HG03135 (cell line): ENCODE measurements around the gene ULBP2.
"Not testable (repeated sequence)": the region's sequence is repeated elsewhere in the genome, so short reads cannot be mapped to it uniquely, and the experiment has no call there.

Experiments used
- ATAC-seq: cut with Tn5 transposase; IDR thresholded peaks from one replicate; pipeline ENCODE4 v1.9.1; 2021; ENCODE audit warnings: mild to moderate bottlenecking, moderate library complexity; ENCODE audit not compliant: unreplicated experiment

ULBP2 gene

GRCh38 chr6:149966319-149966718 is 24.5 kb downstream of the ULBP2 start:
- ATAC-seq = not testable (repeated sequence)

GRCh38 chr6:149967591-149967990 is 25.8 kb downstream of the ULBP2 start:
- no peak for ATAC-seq

DNA sequence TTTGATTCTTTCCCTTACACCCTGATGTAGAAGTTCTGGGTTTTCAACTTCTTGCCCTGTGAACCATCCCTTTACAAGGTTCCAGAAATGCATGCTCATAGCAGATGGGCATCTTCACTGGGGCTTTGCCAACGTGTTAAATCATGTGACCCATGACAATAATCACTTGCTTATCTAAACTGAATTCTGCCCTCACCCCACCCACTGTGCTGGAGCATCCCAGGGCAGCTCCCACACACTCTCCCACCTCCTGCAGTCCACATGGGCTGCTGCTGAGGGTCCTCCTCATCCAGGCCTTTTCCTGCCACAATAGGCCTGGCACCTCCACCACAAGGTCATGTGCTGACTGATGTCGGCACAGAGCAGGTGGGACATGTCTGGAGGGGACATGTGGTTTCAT is 26.2 kb downstream of the ULBP2 start:
- ATAC-seq = not testable (repeated sequence)

- not testable (repeated sequence) for ATAC-seq
These were observed 27.1 kb downstream of the ULBP2 start for GRCh38 chr6:149968909-149969308.

DNA sequence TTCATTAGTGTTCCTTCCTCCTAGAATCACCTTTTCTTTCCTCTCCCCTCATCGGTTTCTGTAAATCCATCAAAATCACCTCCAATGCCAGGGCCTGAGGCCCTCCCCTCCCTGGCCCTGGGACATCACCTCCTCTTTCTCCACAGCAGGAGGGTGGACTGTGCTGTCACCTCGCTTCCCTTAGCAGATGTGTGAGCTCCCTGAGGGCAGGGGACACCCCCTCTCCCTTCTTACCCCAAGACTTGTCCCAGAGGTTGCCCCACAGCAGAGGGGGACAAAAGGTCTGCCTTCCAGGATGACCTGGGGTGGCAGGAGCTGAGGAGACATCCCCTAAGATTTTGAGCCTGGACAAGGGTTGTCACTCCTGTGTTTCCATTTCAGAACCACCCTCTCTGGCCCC is 27.8 kb downstream of the ULBP2 start:
- no peak for ATAC-seq

DNA sequence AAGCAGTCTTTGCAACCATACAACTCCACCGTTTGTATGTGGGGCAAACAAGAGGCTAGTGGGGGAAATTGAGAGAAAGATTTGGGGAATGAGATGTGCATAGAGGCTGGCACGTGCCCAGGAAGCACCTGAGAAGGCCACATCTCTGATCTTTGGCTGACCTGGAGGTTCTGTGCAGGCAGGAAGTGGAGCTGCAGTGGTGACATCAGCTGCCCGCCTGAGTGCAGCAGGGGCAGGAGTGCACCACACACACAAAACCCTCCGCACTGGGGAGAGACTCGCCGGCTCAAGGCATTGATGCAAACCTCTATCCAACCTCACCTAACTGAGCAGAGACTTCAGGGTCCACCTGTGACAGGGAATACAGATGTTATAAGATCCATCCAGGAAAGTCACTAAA is 32.6 kb downstream of the ULBP2 start:
- ATAC-seq = not testable (repeated sequence)

- ATAC-seq = no peak
These were observed 33.0 kb downstream of the ULBP2 start for GRCh38 chr6:149974825-149975224.

DNA sequence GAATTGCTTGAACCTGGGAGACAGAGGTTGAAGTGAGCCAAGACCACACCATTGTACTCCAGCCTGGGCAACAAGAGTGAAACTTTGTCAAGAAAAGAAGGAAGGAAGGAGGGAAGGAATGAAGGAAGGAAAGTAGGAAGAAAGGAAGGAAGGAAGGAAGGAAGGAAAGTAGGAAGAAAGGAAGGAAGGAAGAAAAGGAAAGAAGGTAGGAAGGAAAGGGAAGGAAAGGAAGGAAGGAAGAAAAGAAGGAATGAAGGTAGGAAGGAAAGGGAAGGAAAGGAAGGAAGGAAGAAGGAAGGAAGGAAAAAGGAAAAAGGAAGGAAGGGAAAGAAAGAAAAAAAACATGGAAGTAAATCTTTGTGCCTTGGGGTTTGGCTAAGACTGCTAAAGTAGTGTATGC is 33.6 kb downstream of the ULBP2 start:
- ATAC-seq = no peak

DNA sequence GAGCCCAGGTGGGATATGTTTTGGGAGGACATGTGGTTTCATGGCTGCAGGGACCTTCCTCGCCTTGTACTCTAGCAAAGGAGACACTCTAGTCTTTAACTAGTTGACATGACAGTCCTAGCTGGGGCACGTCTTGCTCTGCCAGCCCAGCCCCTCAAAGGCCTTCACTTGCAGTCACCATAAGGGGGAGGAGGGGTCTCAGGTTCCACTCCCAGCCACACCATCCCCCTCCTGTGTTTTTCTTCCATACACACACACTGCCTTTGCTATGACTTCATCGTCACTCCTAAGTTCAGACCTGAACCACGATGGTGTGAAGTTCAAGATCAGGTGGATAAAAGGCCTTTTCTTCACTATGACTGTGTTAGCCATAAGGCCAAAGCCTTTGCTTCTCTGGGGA is 35.4 kb downstream of the ULBP2 start:
- no peak for ATAC-seq

DNA sequence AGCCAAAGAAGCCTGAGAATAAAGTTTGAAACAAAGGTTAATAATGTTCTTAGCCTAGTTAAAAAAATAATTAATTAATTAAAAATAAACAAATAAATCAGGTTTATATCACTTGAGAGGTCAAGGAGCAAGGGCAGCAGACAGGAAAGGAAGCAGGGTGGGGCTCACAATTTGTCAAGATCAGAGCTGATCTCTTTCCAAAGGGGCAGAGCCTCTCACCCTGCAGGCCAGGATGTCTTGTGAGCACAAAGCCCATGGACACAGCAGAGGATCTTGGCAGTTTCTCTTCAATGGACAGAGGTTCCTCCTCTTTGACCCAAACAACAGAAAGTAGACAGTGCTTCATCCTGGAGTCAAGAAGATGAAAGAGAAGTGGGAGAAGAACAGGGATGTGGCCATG is 36.8 kb downstream of the ULBP2 start:
- no peak for ATAC-seq

- ATAC-seq = no peak
These were observed 37.5 kb downstream of the ULBP2 start for GRCh38 chr6:149979293-149979692.

DNA sequence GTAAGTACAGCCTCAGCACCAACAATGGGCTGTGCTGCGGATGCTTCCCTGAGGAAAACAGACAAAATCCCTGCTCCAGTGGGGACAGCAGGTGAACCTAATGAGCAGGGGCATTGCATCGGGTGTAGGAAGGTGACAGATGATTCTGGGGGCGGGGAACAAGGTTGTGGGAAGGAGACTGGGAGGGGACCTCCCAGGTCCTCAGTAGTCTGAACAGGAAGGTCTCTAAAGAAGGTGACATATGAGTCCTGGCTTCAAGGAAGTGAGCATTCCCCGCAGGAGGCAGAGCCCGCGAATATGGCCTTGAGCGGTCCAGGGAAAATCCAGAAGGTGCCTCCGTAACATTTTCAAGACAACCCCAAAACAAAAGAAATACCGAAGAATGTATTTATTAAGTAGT is 41.3 kb downstream of the ULBP2 start:
- no peak for ATAC-seq

- ATAC-seq = no peak
These were observed 43.0 kb downstream of the ULBP2 start for GRCh38 chr6:149984773-149985172.

DNA sequence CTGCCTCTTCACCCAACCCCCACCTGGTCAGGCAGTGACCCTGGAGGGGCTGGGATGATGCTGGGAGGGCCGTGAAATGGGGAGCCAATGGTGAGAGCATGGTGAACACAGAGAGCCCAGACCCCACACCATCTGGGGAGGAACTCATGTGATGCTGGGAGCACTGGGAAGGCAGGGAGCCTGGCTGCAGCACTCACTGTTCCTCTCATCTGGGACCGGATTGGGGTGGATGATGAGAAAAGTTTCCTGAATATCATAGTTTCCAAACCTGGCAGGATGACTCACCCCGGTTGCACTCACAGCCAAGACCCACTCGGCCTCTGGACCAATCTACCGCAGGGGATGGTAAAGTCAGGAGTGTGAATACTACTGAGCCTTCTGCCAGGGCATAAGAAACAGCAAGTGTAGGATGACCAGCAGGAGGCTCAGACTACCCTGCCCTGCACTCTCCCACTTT is 43.7 kb downstream of the ULBP2 start:
- ATAC-seq = no peak

DNA sequence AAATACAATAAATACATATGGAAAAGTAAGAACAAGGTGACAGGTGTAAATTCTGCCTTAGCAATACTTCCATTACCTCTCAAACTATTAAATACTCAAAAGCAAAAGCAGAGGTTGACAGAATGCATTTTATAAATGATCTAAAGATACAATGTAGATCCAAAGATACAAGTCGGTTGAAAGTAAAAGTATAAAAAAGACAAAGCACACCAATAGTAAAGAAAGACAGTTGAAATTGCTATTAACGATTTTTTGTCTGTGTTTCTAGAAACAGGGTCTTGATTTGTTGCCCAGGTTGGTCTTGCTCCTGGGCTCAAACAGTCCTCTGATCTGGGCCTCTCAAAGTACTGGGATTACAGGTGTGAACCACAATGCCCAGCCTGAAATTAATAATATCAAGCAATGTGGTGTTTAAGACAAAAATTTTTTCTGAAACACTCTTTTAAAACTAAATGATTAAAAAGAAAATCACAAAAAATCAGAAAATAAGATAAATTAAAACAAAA is 45.8 kb downstream of the ULBP2 start:
- ATAC-seq = no peak

GRCh38 chr6:149988550-149989346 is 46.9 kb downstream of the ULBP2 start:
- no peak for ATAC-seq

- ATAC-seq = no peak
These were observed 48.4 kb downstream of the ULBP2 start for GRCh38 chr6:149990212-149990660.

DNA sequence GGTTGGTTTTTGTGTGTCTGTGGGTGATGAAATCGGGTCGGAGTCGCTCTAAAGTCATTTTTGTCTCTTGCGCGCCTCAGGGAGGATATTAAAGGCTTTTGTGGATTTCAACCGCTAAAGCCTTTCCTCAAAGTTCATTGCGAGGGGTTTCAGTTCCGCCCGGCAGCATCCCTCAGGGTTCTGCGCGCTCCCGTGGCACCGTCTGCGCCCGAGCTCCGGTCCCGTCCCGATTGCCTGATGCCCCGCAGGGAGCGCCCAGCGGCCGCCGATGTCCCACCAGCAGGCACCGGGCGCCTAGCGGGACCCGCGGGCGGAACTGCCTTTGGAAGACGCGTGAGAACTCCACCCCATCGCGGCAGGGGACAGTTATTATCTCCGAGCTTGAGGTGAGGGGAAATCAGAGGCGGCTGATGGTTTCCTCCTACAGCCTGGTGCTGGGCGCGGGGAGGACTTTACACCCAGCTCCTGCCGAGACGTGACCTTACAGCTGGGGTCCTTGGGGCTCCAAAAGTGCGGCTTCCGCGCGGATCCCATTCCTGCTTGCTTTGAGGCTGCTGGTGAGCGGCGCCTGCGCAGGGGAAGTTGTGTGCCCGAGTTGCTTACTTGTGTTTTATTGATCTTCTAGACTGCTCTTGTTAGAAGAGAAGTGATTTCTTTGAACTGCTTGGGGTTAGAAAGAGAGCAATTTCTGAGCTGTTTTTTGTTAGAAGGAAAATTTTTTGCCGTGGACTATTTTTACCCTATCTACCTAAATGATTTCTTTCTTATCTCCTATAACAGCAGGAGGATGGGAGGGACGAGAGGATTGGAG is 49.1 kb downstream of the ULBP2 start:
- ATAC-seq = no peak

- not testable (repeated sequence) for ATAC-seq
These were observed 49.6 kb downstream of the ULBP2 start for GRCh38 chr6:149991472-149991795.

GRCh38 chr6:149991838-149992237 is 50.0 kb downstream of the ULBP2 start:
- ATAC-seq = no peak

DNA sequence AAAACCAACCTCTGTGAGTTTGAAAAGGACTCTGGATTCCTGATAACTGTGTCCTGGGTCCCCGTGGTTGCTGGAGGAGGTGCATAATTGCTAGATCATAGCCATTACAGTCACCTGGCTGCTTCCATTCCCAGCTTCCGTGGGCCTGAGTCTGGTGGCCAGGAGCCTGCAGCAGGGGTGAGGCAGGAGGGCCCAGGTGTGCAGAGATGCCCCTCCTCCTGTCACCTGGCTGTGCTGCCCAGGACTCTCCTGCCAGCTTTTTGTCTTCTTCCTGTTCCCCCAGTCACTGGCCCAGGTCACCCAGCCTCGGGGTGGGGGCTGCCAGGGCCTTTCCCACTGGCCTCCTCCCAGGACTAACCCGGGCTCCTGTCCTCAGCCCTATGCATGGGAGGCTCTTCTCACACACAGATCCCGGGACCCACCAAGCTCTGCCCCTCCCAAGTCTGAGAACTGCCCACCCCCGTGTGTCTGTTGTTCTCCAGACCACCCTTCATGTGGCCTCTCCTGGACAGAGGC is 53.5 kb downstream of the ULBP2 start:
- ATAC-seq = no peak

DNA sequence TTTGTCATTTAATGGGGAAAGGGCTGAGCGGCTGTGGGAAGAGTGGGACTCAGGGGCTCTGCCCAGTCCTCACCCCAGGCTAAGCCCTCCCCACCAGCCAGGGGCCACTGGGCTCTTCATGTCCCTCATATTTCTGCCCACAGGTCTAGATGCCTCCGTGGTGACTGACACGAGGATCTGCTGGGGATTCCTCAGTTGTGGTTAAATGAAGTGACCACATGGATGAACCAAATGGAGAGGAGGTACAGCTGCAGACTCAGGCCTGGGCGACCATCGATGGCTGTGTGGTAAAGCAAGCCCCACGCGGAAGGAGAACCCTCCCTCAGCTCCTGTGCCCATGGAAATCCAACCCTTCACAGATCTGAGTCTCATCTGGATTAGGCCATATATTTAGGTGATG is 54.2 kb downstream of the ULBP2 start:
- ATAC-seq = no peak
